IPS-15b (cell line): Measurements from ENCODE around the gene PCSK5.

ENCODE experiments used
- H3K27me3 ChIP-seq: one replicate; pipeline ENCODE4 v1.6.1; 2013; ENCODE audit warnings: low read length; ENCODE audit not compliant: control insufficient read depth, insufficient read depth
- H3K36me3 ChIP-seq: one replicate; pipeline ENCODE4 v1.6.1; 2013; ENCODE audit warnings: low read length; ENCODE audit not compliant: control insufficient read depth, insufficient read depth
- H3K4me1 ChIP-seq: one replicate; pipeline ENCODE4 v1.6.1; 2013; ENCODE audit warnings: mild to moderate bottlenecking, low read length; ENCODE audit not compliant: control insufficient read depth, insufficient read depth
- H3K4me3 ChIP-seq: one replicate; pipeline ENCODE4 v1.5.1; 2013; ENCODE audit warnings: low read depth, low read length
- H3K9ac ChIP-seq: one replicate; pipeline ENCODE4 v1.6.1; 2013; ENCODE audit warnings: low read depth, mild to moderate bottlenecking, low read length
- H3K9me3 ChIP-seq: one replicate; pipeline ENCODE4 v1.6.1; 2013; ENCODE audit warnings: mild to moderate bottlenecking, low read length; ENCODE audit not compliant: control insufficient read depth, insufficient read depth

Gene PCSK5

GRCh38 chr9:76116913-76117312 is 226.4 kb downstream of the PCSK5 start:
- Histone ChIP-seq H3K27me3 (no peaks in the 10 kb centered on the region), H3K4me1 (no peaks in the 10 kb centered on the region), H3K4me3 (no peak overlapping the region), H3K36me3 (no peaks in the 10 kb centered on the region), H3K9me3 (no peaks in the 10 kb centered on the region), H3K9ac (no peak overlapping the region)

- H3K27me3 ChIP-seq: no peaks in the 10 kb centered on the region
- H3K36me3 ChIP-seq: no peaks in the 10 kb centered on the region
Observed at GRCh38 chr9:76127637-76128036, 237.2 kb downstream of the PCSK5 start.

GRCh38 chr9:76135902-76136301 is 245.4 kb downstream of the PCSK5 start:
- no peak overlapping the region for H3K4me3 ChIP-seq
- no peaks in the 10 kb centered on the region for H3K9me3 ChIP-seq
- no peak overlapping the region for H3K9ac ChIP-seq
- H3K4me1 ChIP-seq: peaks cover 5% of the 10 kb centered on the region
- no peaks in the 10 kb centered on the region for H3K27me3 ChIP-seq
- H3K36me3 ChIP-seq: no peaks in the 10 kb centered on the region

More at GRCh38 chr9:76127637-76128036, 237.2 kb downstream of the PCSK5 start:
- Histone ChIP-seq H3K4me3 (no peak overlapping the region), H3K9ac (no peak overlapping the region), H3K4me1 (no peaks in the 10 kb centered on the region), H3K9me3 (no peaks in the 10 kb centered on the region)

- no peaks in the 10 kb centered on the region for H3K9me3 ChIP-seq
- H3K27me3 ChIP-seq: no peaks in the 10 kb centered on the region
- H3K4me1 ChIP-seq: peaks cover 5% of the 10 kb centered on the region
- H3K36me3 ChIP-seq: no peaks in the 10 kb centered on the region
- H3K9ac ChIP-seq: no peak overlapping the region
- no peak overlapping the region for H3K4me3 ChIP-seq
Observed at GRCh38 chr9:76136986-76137385, 246.5 kb downstream of the PCSK5 start.

GRCh38 chr9:76137931-76138330 is 247.5 kb downstream of the PCSK5 start:
- Histone ChIP-seq H3K4me1 (peaks cover 5% of the 10 kb centered on the region), H3K27me3 (no peaks in the 10 kb centered on the region), H3K4me3 (no peak overlapping the region), H3K9me3 (no peaks in the 10 kb centered on the region), H3K9ac (no peak overlapping the region), H3K36me3 (no peaks in the 10 kb centered on the region)

- no peaks in the 10 kb centered on the region for H3K9me3 ChIP-seq
- H3K4me1 ChIP-seq: peaks cover 5% of the 10 kb centered on the region
- no peaks in the 10 kb centered on the region for H3K27me3 ChIP-seq
- H3K4me3 ChIP-seq: no peak overlapping the region
- H3K36me3 ChIP-seq: no peaks in the 10 kb centered on the region
- H3K9ac ChIP-seq: no peak overlapping the region
Observed at GRCh38 chr9:76138360-76138759, 247.9 kb downstream of the PCSK5 start.

GRCh38 chr9:76143834-76144233 is 253.4 kb downstream of the PCSK5 start:
- no peak overlapping the region for H3K4me3 ChIP-seq
- no peaks in the 10 kb centered on the region for H3K9me3 ChIP-seq
- no peaks in the 10 kb centered on the region for H3K27me3 ChIP-seq
- H3K4me1 ChIP-seq: no peaks in the 10 kb centered on the region
- no peaks in the 10 kb centered on the region for H3K36me3 ChIP-seq
- H3K9ac ChIP-seq: no peak overlapping the region

DNA sequence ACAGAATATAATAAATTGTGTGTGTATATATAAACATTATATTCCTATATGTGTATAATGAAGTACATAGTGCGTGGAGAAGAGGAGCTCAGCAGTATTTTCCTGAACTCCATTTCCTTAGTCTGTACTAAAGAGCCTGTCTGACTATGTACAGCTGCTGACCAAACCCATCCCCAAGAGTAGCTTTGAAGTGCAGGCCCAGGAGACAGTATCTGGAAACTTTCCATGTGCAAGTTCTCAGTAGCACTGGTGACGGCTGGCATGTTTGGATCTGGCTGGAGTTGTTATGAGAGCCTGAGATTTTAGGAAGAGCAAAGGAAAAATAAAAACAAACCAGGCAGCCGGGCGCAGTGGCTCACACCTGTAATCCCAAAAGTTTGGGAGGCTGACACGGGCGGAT is 259.5 kb downstream of the PCSK5 start:
- H3K4me3 ChIP-seq: no peak overlapping the region
- no peaks in the 10 kb centered on the region for H3K27me3 ChIP-seq
- no peaks in the 10 kb centered on the region for H3K4me1 ChIP-seq
- H3K9ac ChIP-seq: no peak overlapping the region
- H3K9me3 ChIP-seq: no peaks in the 10 kb centered on the region
- no peaks in the 10 kb centered on the region for H3K36me3 ChIP-seq

DNA sequence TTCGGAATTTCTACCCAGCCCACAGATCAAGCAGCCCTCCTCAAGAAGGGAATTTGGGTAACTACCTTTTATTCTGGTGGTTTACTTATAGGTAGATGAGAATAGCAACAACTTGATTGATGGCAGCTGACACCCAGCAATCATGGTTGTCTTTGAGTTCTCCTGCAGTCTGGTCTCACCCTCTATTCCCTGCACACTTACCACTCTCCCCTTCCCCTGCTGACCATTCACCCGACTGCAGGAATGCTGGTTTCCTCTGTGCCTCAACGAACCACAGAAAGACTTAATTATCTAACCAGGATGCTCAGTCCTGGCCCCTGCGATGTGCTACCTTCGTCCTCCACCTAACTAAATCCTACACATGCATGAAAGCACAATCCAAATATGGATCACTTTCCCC is 260.8 kb downstream of the PCSK5 start:
- Histone ChIP-seq H3K27me3 (no peaks in the 10 kb centered on the region), H3K4me3 (no peak overlapping the region), H3K9ac (no peak overlapping the region), H3K9me3 (no peaks in the 10 kb centered on the region), H3K4me1 (no peaks in the 10 kb centered on the region), H3K36me3 (no peaks in the 10 kb centered on the region)

DNA sequence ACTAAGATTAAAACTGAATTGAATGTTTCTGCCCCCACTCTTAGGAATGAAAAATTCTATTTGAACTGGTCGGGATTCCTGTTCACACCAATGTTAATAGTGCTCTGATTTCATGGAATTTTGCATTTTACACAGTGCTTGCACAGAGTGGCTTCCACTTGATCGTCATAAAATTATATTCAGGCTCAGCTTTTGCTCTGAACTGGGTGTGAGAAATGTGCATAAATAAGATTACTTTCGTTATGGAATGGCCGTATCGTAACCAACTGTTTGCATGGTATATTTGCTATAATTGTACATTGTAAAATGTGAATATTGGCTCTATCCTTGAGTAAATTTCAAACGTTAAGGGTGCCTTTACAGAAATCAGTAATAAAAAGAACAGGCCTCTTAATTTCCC is 262.9 kb downstream of the PCSK5 start:
- no peak overlapping the region for H3K9ac ChIP-seq
- H3K27me3 ChIP-seq: no peaks in the 10 kb centered on the region
- H3K9me3 ChIP-seq: no peaks in the 10 kb centered on the region
- no peaks in the 10 kb centered on the region for H3K4me1 ChIP-seq
- H3K4me3 ChIP-seq: no peak overlapping the region
- no peaks in the 10 kb centered on the region for H3K36me3 ChIP-seq

DNA sequence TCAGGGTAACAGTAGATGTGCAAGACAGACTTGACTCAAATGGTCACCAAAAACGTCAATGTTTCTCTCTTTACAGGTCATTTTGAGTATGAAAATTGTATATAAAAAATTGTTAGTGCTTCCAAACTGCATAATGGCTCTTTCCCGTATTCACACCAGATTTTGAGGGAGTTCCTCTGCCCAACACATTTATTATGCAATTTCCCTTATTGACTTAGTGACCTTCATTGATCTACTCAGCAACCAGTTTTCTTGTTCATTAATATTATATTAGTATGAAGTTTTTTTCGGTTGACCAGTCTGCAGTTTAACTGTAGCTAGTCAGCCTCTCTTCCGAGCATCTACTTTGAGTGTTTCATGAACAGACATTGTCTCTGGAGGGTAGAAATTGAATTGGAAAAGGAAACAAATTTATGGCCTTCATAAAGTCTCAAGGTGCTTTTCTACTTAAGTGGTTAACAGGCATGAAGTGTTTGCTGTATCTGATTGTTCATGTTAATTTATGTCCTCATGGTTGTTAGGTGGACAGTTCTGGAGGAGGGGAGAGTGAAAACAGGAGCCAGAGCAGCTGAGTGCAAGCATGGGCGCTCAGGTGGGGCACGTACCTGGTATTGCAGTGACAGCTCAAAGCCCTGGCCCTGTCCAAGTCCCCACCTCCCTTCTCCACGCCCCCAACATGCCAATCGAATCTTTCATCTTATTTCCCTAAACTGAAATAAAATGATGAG is 263.6 kb downstream of the PCSK5 start:
- H3K9me3 ChIP-seq: no peaks in the 10 kb centered on the region
- no peak overlapping the region for H3K9ac ChIP-seq
- H3K36me3 ChIP-seq: no peaks in the 10 kb centered on the region
- H3K4me1 ChIP-seq: peaks cover 4% of the 10 kb centered on the region
- H3K27me3 ChIP-seq: no peaks in the 10 kb centered on the region
- H3K4me3 ChIP-seq: no peak overlapping the region

DNA sequence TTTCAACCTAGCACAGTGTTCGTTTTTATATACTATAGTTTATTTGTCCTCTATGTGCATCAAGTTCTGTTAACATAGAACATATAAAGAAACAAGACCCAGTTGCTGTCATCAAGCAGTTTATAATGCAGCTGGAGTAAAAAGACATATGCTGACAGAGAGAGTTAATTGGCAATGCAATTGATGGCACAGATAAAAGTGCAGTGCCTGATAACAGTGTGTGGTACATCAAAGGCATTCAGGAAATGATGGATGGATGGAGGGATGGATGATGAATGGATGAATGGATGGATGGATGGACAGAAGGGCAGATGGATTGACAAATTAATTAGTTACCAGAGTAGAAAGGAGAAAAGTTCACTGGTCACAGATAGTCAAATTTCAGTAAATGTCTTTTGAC is 264.9 kb downstream of the PCSK5 start:
- H3K9ac ChIP-seq: no peak overlapping the region
- no peak overlapping the region for H3K4me3 ChIP-seq
- H3K4me1 ChIP-seq: peaks cover 5% of the 10 kb centered on the region
- H3K27me3 ChIP-seq: no peaks in the 10 kb centered on the region
- H3K9me3 ChIP-seq: no peaks in the 10 kb centered on the region
- H3K36me3 ChIP-seq: no peaks in the 10 kb centered on the region
